ENCODE results near the gene DPP6.

DNA sequence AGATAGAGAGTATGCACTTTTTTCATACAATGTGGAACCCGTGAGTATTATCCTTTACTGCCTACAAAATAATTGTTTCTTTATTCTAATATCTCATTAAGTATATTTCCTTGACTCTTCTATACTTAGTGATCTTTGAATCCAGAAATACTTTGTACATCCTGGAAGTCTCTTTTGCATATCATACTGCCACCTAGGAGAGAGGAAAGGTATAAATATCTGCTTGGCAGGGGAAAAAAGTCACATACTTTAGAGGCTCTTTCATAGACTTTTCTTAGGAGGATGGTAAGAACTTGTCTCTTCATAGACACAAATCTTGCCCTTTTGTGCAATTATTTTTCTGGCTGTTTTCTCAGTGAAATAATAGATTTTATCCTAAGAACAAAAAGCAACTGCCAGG is 514.7 kb downstream of the DPP6 start:
- TF ChIP-seq FOXS1 (CRISPR knock-in tag; IDR thresholded peaks at IDR 0.05) (no peak), RCOR1 (IDR thresholded peaks at IDR 0.05; ENCODE audit: low read depth, low read length) (no peak), POLR2A (IDR thresholded peaks at IDR 0.05; ENCODE audit: low read length) (no peak), USF2 (IDR thresholded peaks at IDR 0.05) (no peak)
- TF ChIP-seq, protein P1, sequence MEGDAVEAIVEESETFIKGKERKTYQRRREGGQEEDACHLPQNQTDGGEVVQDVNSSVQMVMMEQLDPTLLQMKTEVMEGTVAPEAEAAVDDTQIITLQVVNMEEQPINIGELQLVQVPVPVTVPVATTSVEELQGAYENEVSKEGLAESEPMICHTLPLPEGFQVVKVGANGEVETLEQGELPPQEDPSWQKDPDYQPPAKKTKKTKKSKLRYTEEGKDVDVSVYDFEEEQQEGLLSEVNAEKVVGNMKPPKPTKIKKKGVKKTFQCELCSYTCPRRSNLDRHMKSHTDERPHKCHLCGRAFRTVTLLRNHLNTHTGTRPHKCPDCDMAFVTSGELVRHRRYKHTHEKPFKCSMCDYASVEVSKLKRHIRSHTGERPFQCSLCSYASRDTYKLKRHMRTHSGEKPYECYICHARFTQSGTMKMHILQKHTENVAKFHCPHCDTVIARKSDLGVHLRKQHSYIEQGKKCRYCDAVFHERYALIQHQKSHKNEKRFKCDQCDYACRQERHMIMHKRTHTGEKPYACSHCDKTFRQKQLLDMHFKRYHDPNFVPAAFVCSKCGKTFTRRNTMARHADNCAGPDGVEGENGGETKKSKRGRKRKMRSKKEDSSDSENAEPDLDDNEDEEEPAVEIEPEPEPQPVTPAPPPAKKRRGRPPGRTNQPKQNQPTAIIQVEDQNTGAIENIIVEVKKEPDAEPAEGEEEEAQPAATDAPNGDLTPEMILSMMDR (IDR thresholded peaks at IDR 0.05): 0 out of 3 replicates have a peak, but pooled peaks have one; percentile 7
- TF ChIP-seq, protein P2, sequence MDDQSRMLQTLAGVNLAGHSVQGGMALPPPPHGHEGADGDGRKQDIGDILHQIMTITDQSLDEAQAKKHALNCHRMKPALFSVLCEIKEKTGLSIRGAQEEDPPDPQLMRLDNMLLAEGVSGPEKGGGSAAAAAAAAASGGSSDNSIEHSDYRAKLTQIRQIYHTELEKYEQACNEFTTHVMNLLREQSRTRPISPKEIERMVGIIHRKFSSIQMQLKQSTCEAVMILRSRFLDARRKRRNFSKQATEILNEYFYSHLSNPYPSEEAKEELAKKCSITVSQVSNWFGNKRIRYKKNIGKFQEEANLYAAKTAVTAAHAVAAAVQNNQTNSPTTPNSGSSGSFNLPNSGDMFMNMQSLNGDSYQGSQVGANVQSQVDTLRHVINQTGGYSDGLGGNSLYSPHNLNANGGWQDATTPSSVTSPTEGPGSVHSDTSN (IDR thresholded peaks at IDR 0.05): no peak
